HepG2 (cell line): ENCODE data around the gene CSF3R. TPM values are rescaled to one million over a fixed set of nuclear protein-coding genes. Genes with fewer than 3 reads are reported as not detected.
A peak's percentile ranks its signal among the peaks of the same experiment; 100 is the strongest.

Experiments
- ATF6 ChIP-seq: sonication (generic); formaldehyde crosslinking; conservative IDR thresholded peaks from 2 replicates; pipeline ENCODE4 v1.4.0; 2020; ENCODE audit warnings: missing genetic modification reagents
- GATAD2A ChIP-seq: IDR thresholded peaks from 2 replicates; pipeline ENCODE4 v1.6.1; 2016
- NR1H2 ChIP-seq: sonication (generic); formaldehyde crosslinking; IDR thresholded peaks from 2 replicates; pipeline ENCODE4 v1.8.1; 2022; ENCODE audit warnings: low read depth, missing genetic modification reagents, borderline replicate concordance
- PITX1 ChIP-seq: sonication (generic); formaldehyde crosslinking; IDR thresholded peaks from 2 replicates; pipeline ENCODE4 v1.5.1; 2020; ENCODE audit warnings: mild to moderate bottlenecking, missing genetic modification reagents
- PRDM4 ChIP-seq: sonication (generic); formaldehyde crosslinking; IDR thresholded peaks from 2 replicates; pipeline ENCODE4 v1.9.0; 2021; ENCODE audit warnings: missing genetic modification reagents, borderline replicate concordance
- PRMT3 ChIP-seq: sonication (generic); formaldehyde crosslinking; IDR thresholded peaks from 2 replicates; pipeline ENCODE4 v1.8.1; 2022; ENCODE audit warnings: low read depth, mild to moderate bottlenecking, moderate library complexity, missing genetic modification reagents, borderline replicate concordance
- SIN3A ChIP-seq: IDR thresholded peaks from 2 replicates; pipeline ENCODE4 v1.6.1; 2011; ENCODE audit warnings: low read depth, mild to moderate bottlenecking, control low read depth, low read length, borderline replicate concordance
- SSRP1 ChIP-seq: IDR thresholded peaks from 2 replicates; pipeline ENCODE4 v1.6.1; 2016; ENCODE audit warnings: control low read depth
- TFDP1 ChIP-seq: IDR thresholded peaks from 2 replicates; pipeline ENCODE4 v1.6.1; 2016; ENCODE audit warnings: missing compliant biosample characterization, missing genetic modification reagents, borderline replicate concordance
- ZNF367 ChIP-seq: sonication (generic); formaldehyde crosslinking; IDR thresholded peaks from 2 replicates; pipeline ENCODE4 v1.4.0; 2020; ENCODE audit warnings: missing genetic modification reagents, borderline replicate concordance
- ZNF616 ChIP-seq: sonication (generic); formaldehyde crosslinking; IDR thresholded peaks from 2 replicates; pipeline ENCODE4 v1.5.0; 2020; ENCODE audit warnings: low read depth, mild to moderate bottlenecking, missing genetic modification reagents
- polyA plus RNA-seq, 8 experiments: library from polyadenylated mRNA; depleted of rRNA in 3 of 8; stranded (reverse) in 7 of 8; unstranded in 1 of 8; fragments of >200 nt; fragmentation: Illumina TruSeq in 4 of 8; extraction: Trizol in 4 of 8; gene quantifications; 2 replicates each; pipeline versions ENCODE4 v1.2.1 to v1.2.3, GENCODE V29; 2011 to 2016; ENCODE audit warnings: low read depth in 4 of 8, missing spikeins in 1 of 8, mixed read lengths in 1 of 8; ENCODE audit not compliant: insufficient read depth in 1 of 8
- total RNA-seq, 5 experiments: library from RNA; depleted of rRNA; stranded (reverse); fragments of >200 nt; fragmentation: Illumina TruSeq; extraction: Trizol; gene quantifications; 2 replicates each; pipeline ENCODE4 v1.2.3, GENCODE V29; 2016; ENCODE audit warnings: low read depth in 1 of 5
- TF ChIP-seq, protein P1 (sequence below): sonication (generic); formaldehyde crosslinking; IDR thresholded peaks from 2 replicates; pipeline ENCODE4 v1.4.0; 2020; ENCODE audit warnings: missing genetic modification reagents
- TF ChIP-seq, protein P2 (sequence below): sonication (generic); formaldehyde crosslinking; IDR thresholded peaks from 2 replicates; pipeline ENCODE4 v1.4.0; 2020; ENCODE audit warnings: mild to moderate bottlenecking, missing genetic modification reagents

Gene CSF3R
- total and polyA plus RNA-seq, 2 of the 13 experiments (the other 11 are each of a cell fraction or from before 2014, with no cell fraction given), result 11.9 to 28.8 TPM

- TF ChIP-seq, protein P1, sequence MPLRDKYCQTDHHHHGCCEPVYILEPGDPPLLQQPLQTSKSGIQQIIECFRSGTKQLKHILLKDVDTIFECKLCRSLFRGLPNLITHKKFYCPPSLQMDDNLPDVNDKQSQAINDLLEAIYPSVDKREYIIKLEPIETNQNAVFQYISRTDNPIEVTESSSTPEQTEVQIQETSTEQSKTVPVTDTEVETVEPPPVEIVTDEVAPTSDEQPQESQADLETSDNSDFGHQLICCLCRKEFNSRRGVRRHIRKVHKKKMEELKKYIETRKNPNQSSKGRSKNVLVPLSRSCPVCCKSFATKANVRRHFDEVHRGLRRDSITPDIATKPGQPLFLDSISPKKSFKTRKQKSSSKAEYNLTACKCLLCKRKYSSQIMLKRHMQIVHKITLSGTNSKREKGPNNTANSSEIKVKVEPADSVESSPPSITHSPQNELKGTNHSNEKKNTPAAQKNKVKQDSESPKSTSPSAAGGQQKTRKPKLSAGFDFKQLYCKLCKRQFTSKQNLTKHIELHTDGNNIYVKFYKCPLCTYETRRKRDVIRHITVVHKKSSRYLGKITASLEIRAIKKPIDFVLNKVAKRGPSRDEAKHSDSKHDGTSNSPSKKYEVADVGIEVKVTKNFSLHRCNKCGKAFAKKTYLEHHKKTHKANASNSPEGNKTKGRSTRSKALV (CRISPR knock-in tag), result peak; percentile 43; the same call in 1 of the 2 replicates
- TF ChIP-seq, protein P2, sequence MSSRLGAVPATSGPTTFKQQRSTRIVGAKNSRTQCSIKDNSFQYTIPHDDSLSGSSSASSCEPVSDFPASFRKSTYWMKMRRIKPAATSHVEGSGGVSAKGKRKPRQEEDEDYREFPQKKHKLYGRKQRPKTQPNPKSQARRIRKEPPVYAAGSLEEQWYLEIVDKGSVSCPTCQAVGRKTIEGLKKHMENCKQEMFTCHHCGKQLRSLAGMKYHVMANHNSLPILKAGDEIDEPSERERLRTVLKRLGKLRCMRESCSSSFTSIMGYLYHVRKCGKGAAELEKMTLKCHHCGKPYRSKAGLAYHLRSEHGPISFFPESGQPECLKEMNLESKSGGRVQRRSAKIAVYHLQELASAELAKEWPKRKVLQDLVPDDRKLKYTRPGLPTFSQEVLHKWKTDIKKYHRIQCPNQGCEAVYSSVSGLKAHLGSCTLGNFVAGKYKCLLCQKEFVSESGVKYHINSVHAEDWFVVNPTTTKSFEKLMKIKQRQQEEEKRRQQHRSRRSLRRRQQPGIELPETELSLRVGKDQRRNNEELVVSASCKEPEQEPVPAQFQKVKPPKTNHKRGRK (CRISPR knock-in tag), result no peak
- TF ChIP-seq PITX1 (CRISPR knock-in tag) (peak; percentile 91), SSRP1 (CRISPR knock-in tag) (no peak), ATF6 (CRISPR knock-in tag) (no peak; the same call in 1 of the 2 replicates), TFDP1 (peak; percentile 84; the same call in 1 of the 2 replicates), SIN3A (peak; percentile 92; the same call in 1 of the 2 replicates), ZNF616 (CRISPR knock-in tag) (peak; percentile 66; the same call in 1 of the 2 replicates), PRDM4 (CRISPR knock-in tag) (0 out of 2 replicates have a peak, but pooled peaks have one; percentile 38), ZNF367 (CRISPR knock-in tag) (no peak), PRMT3 (CRISPR knock-in tag) (no peak), NR1H2 (CRISPR knock-in tag) (0 out of 2 replicates have a peak, but pooled peaks have one; percentile 24), GATAD2A (CRISPR knock-in tag) (peak; percentile 87)
Measured at GRCh38 chr1:36463803-36464604, 18.7 kb downstream of the CSF3R start, which contains the start of gene MRPS15 (continued).
